ENCODE data around the gene CENPP. TPM values are rescaled to one million over a fixed set of nuclear protein-coding genes. Genes with fewer than 3 reads are reported as not detected.

Gene CENPP
- total and polyA plus RNA-seq, 4 donors: 0.62 to 8.7 (median 1.3) TPM

- no peak for DNase-seq (ENCODE audit: low spot score)
- peaks cover 0 to 6% (median 2%) of the 10 kb centered on the region in 4 donors for H3K4me1 ChIP-seq (ENCODE audit: control insufficient read depth in 4 of 4, insufficient read depth in 4 of 4, low read length in 3 of 4)
- 94% methylated on average over 7 of the region's 7 CpGs for WGBS
Measured at GRCh38 chr9:92637326-92637725, 311.6 kb downstream of the CENPP start.

GRCh38 chr9:92637886-92638620 is 312.3 kb downstream of the CENPP start:
- Histone ChIP-seq H3K36me3 (ENCODE audit: control insufficient read depth in 4 of 4, insufficient read depth in 3 of 4, low read depth in 1 of 4, low read length in 3 of 4) (peaks cover 24 to 61% (median 36%) of the 10 kb centered on the region in 4 donors), H3K4me3 (ENCODE audit: low read depth in 1 of 3, low read length in 3 of 3) (no peak overlapping the region), H3K4me1 (ENCODE audit: control insufficient read depth in 4 of 4, insufficient read depth in 4 of 4, low read length in 3 of 4) (peaks cover 0 to 6% (median 2%) of the 10 kb centered on the region in 4 donors), H3K9ac (ENCODE audit: low read depth in 1 of 2, low read length in 2 of 2) (no peak overlapping the region), H3K27ac (ENCODE audit: low read depth in 1 of 2, low read length in 2 of 2) (no peak overlapping the region), H3K9me3 (ENCODE audit: control insufficient read depth in 4 of 4, low read length in 3 of 4) (no peaks in the 10 kb centered on the region), H3K27me3 (ENCODE audit: control insufficient read depth in 4 of 4, insufficient read depth in 4 of 4, low read length in 3 of 4) (no peaks in the 10 kb centered on the region)
- TF ChIP-seq RXRA (IDR thresholded peaks at IDR 0.05) (no peak), SP1 (IDR thresholded peaks at IDR 0.05) (no peak)
- 96% methylated on average over 26 of the region's 26 CpGs for WGBS
- DNase-seq (ENCODE audit: low spot score): no peak

More at GRCh38 chr9:92637326-92637725, 311.6 kb downstream of the CENPP start:
- Histone ChIP-seq H3K9ac (ENCODE audit: low read depth in 1 of 2, low read length in 2 of 2) (no peak overlapping the region), H3K27me3 (ENCODE audit: control insufficient read depth in 4 of 4, insufficient read depth in 4 of 4, low read length in 3 of 4) (no peaks in the 10 kb centered on the region), H3K27ac (ENCODE audit: low read depth in 1 of 2, low read length in 2 of 2) (no peak overlapping the region), H3K9me3 (ENCODE audit: control insufficient read depth in 4 of 4, low read length in 3 of 4) (no peaks in the 10 kb centered on the region), H3K4me3 (ENCODE audit: low read depth in 1 of 3, low read length in 3 of 3) (no peak overlapping the region), H3K36me3 (ENCODE audit: control insufficient read depth in 4 of 4, insufficient read depth in 3 of 4, low read depth in 1 of 4, low read length in 3 of 4) (peaks cover 24 to 58% (median 35%) of the 10 kb centered on the region in 4 donors)
- TF ChIP-seq MAX (IDR thresholded peaks at IDR 0.05): no peak
- TF ChIP-seq REST (IDR thresholded peaks at IDR 0.05): no peak
- TF ChIP-seq FOXA1 (IDR thresholded peaks at IDR 0.05): no peak
- TF ChIP-seq ZBTB33 (IDR thresholded peaks at IDR 0.05): no peak
- TF ChIP-seq HNF4G (IDR thresholded peaks at IDR 0.05): no peak
- TF ChIP-seq ATF3 (IDR thresholded peaks at IDR 0.05): no peak
- no peak for TF ChIP-seq JUND (IDR thresholded peaks at IDR 0.05)
- TF ChIP-seq NR2F2 (IDR thresholded peaks at IDR 0.05): no peak

- no peak for DNase-seq (ENCODE audit: low spot score)
- TF ChIP-seq HNF4A (conservative IDR thresholded peaks at IDR 0.05): no peak
- no peak for TF ChIP-seq FOXA2 (IDR thresholded peaks at IDR 0.05)
- no peak for TF ChIP-seq NR2F2 (IDR thresholded peaks at IDR 0.05)
- no peak for TF ChIP-seq MAX (IDR thresholded peaks at IDR 0.05)
- no peak for TF ChIP-seq HNF4G (IDR thresholded peaks at IDR 0.05)
- TF ChIP-seq TAF1 (conservative IDR thresholded peaks at IDR 0.05): no peak
- TF ChIP-seq JUND (IDR thresholded peaks at IDR 0.05): no peak
- H3K9ac ChIP-seq (ENCODE audit: low read depth in 1 of 2, low read length in 2 of 2): no peak overlapping the region
- H3K4me1 ChIP-seq (ENCODE audit: control insufficient read depth in 4 of 4, insufficient read depth in 4 of 4, low read length in 3 of 4): peaks cover 0 to 6% (median 2%) of the 10 kb centered on the region in 4 donors
- no peaks in the 10 kb centered on the region for H3K9me3 ChIP-seq (ENCODE audit: control insufficient read depth in 4 of 4, low read length in 3 of 4)
- 90% methylated on average over 5 of the region's 5 CpGs for WGBS
- H3K36me3 ChIP-seq (ENCODE audit: control insufficient read depth in 4 of 4, insufficient read depth in 3 of 4, low read depth in 1 of 4, low read length in 3 of 4): peaks cover 24 to 66% (median 40%) of the 10 kb centered on the region in 4 donors
- H3K27me3 ChIP-seq (ENCODE audit: control insufficient read depth in 4 of 4, insufficient read depth in 4 of 4, low read length in 3 of 4): no peaks in the 10 kb centered on the region
- no peak overlapping the region for H3K27ac ChIP-seq (ENCODE audit: low read depth in 1 of 2, low read length in 2 of 2)
- H3K4me3 ChIP-seq (ENCODE audit: low read depth in 1 of 3, low read length in 3 of 3): no peak overlapping the region
Measured at GRCh38 chr9:92638621-92639101, 312.9 kb downstream of the CENPP start.
